Keratinocyte (primary cell): ENCODE measurements around the gene LPIN3. TPM values are rescaled to one million over a fixed set of nuclear protein-coding genes. Genes with fewer than 3 reads are reported as not detected.

Experiments
- DNase-seq: peaks from one replicate; pipeline ENCODE4 v3.0.0-alpha.2; 2011; ENCODE audit warnings: low read depth, missing footprints, low spot score
- FAIRE-seq: peaks from 2 replicates; lab custom pipeline; 2011; peaks lifted over from hg19 to GRCh38; lab: Jason Lieb, UNC
- H2AFZ ChIP-seq: 2 replicates; pipeline ENCODE4 v1.6.0; 2012; ENCODE audit warnings: low read length, control low read depth, inconsistent platforms; ENCODE audit not compliant: control insufficient read depth
- H3K27ac ChIP-seq: 2 replicates; pipeline ENCODE4 v1.5.1; 2011; ENCODE audit warnings: low read length; ENCODE audit not compliant: control insufficient read depth, insufficient read depth
- H3K27me3 ChIP-seq: 3 replicates; pipeline ENCODE4 v1.6.0; 2011; ENCODE audit warnings: low read length; ENCODE audit not compliant: control insufficient read depth, insufficient read depth; ENCODE audit errors: extremely low read depth
- H3K36me3 ChIP-seq, 2 experiments: 2 replicates in 1 of 2; 3 replicates in 1 of 2; pipeline ENCODE4 v1.5.1; 2011; ENCODE audit warnings: low read length in 2 of 2, mild to moderate bottlenecking in 1 of 2; ENCODE audit not compliant: control insufficient read depth in 2 of 2, insufficient read depth in 2 of 2; ENCODE audit errors: extremely low read depth in 1 of 2
- H3K4me1 ChIP-seq: 3 replicates; pipeline ENCODE4 v1.5.1; 2011; ENCODE audit warnings: low read length; ENCODE audit not compliant: control insufficient read depth, insufficient read depth; ENCODE audit errors: extremely low read depth
- H3K4me2 ChIP-seq: 3 replicates; pipeline ENCODE4 v1.6.0; 2011; ENCODE audit warnings: low read depth, low read length; ENCODE audit not compliant: control insufficient read depth, insufficient read depth; ENCODE audit errors: extremely low read depth
- H3K4me3 ChIP-seq, 3 experiments: fragments of 200-600 bp in 1 of 3; sonication (generic) in 1 of 3; 2 replicates in 2 of 3; 3 replicates in 1 of 3; pipeline ENCODE4 v1.5.1; 2011 to 2016; ENCODE audit warnings: low read length in 3 of 3, mild to moderate bottlenecking in 3 of 3, control low read depth in 2 of 3, inconsistent platforms in 1 of 3, low read depth in 1 of 3, mixed read lengths in 1 of 3, mixed run types in 1 of 3, moderate library complexity in 1 of 3; ENCODE audit not compliant: control insufficient read depth in 2 of 3, insufficient read depth in 2 of 3; ENCODE audit errors: extremely low read depth in 1 of 3
- H3K79me2 ChIP-seq: 2 replicates; pipeline ENCODE4 v1.6.0; 2012; ENCODE audit warnings: low read length; ENCODE audit not compliant: control insufficient read depth, insufficient read depth
- H3K9ac ChIP-seq: 3 replicates; pipeline ENCODE4 v1.6.0; 2011; ENCODE audit warnings: low read length; ENCODE audit not compliant: control insufficient read depth, insufficient read depth; ENCODE audit errors: extremely low read depth
- H3K9me1 ChIP-seq: 3 replicates; pipeline ENCODE4 v1.6.0; 2011; ENCODE audit warnings: low read length; ENCODE audit not compliant: control insufficient read depth, insufficient read depth; ENCODE audit errors: extremely low read depth
- H3K9me3 ChIP-seq: 2 replicates; pipeline ENCODE4 v1.5.1; 2012; ENCODE audit warnings: low read depth, low read length; ENCODE audit not compliant: control insufficient read depth
- H4K20me1 ChIP-seq: 3 replicates; pipeline ENCODE4 v1.6.0; 2011; ENCODE audit warnings: low read length; ENCODE audit not compliant: control insufficient read depth, insufficient read depth; ENCODE audit errors: extremely low read depth
- EZH2 ChIP-seq: IDR thresholded peaks from one replicate; pipeline ENCODE4 v1.6.1; 2012; ENCODE audit warnings: inconsistent platforms, mild to moderate bottlenecking, low read length, moderate library complexity
- dilution Hi-C: fragments of 300-500 bp; cut with MboI; formaldehyde crosslinking; loops from one replicate; pipeline ENCODE4 v1.7.0; 2020; ENCODE audit warnings: low sequenced_read_pairs; ENCODE audit not compliant: extremely low pct_ligation_motif_present
- polyA plus RNA-seq, 5 experiments: library from polyadenylated mRNA; depleted of rRNA in 3 of 5; stranded (reverse) in 3 of 5; stranded (forward) in 1 of 5; unstranded in 1 of 5; fragments of >200 nt; gene quantifications; 1 replicate in 1 of 5; 2 replicates in 3 of 5; 3 replicates in 1 of 5; pipeline versions ENCODE4 v1.2.1 to v1.2.3, GENCODE V29; 2011 to 2012; ENCODE audit warnings: missing spikeins in 2 of 5, low read depth in 1 of 5, low replicate concordance in 1 of 5
- TF ChIP-seq, protein P1 (sequence below), 3 experiments: IDR thresholded peaks in 1 of 3; conservative IDR thresholded peaks in 1 of 3; optimal IDR thresholded peaks in 1 of 3; 2 replicates in 2 of 3; 3 replicates in 1 of 3; pipeline versions ENCODE3 to v1.5.1; 2011; ENCODE audit warnings: low read length in 3 of 3, mild to moderate bottlenecking in 3 of 3, moderate library complexity in 2 of 3, control low read depth in 1 of 3, inconsistent platforms in 1 of 3; ENCODE audit not compliant: insufficient read depth in 2 of 3; ENCODE audit errors: extremely low read depth in 1 of 3

Gene LPIN3
- polyA plus RNA-seq, 1 donor (not counting 4 experiments of a cell fraction or from before 2014, with no cell fraction given): 15.6 TPM

DNA sequence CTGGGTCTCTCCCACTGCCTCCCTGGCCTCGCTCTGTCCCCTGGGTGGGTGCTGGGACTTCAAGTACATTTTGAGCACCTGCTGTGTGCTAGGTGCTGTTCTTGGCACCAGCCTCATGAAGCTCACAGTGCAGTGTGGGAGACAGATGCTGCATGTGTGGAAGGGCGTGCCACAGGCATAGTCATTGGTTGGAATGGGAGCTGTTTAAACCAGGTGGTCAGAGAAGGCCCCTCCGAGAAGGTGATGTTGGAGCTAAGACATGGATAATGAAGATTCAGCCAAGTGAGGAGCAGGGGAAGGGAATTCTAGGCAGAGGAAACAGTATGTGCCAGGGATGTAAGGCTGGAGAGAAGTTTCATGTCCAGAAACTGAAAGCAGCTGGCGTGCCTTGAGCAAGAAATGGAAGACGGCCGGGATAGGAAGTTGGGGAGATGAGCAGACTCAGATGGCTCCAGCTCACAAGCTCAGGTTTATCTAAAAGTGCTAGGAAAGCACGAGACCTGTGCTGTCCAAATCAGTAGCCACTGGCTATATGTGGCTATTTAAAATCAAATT, 9.9 kb downstream of the LPIN3 start:
- Histone ChIP-seq H3K27ac (no peak overlapping the region), H4K20me1 (no peaks in the 10 kb centered on the region), H3K9ac (no peak overlapping the region), H3K36me3 (peaks cover 15 to 46% of the 10 kb centered on the region in 2 experiments), H3K4me3 (no peak overlapping the region), H3K9me3 (no peaks in the 10 kb centered on the region), H2AFZ (no peak overlapping the region), H3K79me2 (no peaks in the 10 kb centered on the region), H3K27me3 (no peaks in the 10 kb centered on the region), H3K4me2 (no peak overlapping the region), H3K9me1 (no peaks in the 10 kb centered on the region), H3K4me1 (no peaks in the 10 kb centered on the region)
- DNase-seq (no peak), FAIRE-seq (no peak)
- dilution Hi-C loops: no loop called here
- TF ChIP-seq EZH2: no peak
- TF ChIP-seq, protein P1, sequence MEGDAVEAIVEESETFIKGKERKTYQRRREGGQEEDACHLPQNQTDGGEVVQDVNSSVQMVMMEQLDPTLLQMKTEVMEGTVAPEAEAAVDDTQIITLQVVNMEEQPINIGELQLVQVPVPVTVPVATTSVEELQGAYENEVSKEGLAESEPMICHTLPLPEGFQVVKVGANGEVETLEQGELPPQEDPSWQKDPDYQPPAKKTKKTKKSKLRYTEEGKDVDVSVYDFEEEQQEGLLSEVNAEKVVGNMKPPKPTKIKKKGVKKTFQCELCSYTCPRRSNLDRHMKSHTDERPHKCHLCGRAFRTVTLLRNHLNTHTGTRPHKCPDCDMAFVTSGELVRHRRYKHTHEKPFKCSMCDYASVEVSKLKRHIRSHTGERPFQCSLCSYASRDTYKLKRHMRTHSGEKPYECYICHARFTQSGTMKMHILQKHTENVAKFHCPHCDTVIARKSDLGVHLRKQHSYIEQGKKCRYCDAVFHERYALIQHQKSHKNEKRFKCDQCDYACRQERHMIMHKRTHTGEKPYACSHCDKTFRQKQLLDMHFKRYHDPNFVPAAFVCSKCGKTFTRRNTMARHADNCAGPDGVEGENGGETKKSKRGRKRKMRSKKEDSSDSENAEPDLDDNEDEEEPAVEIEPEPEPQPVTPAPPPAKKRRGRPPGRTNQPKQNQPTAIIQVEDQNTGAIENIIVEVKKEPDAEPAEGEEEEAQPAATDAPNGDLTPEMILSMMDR (optimal IDR thresholded peaks at IDR 0.05 in 1 of 3, IDR thresholded peaks at IDR 0.05 in 1 of 3, conservative IDR thresholded peaks at IDR 0.05 in 1 of 3; ENCODE audit: extremely low read depth in 1 of 3, insufficient read depth in 2 of 3, low read length in 3 of 3): no peak

DNA sequence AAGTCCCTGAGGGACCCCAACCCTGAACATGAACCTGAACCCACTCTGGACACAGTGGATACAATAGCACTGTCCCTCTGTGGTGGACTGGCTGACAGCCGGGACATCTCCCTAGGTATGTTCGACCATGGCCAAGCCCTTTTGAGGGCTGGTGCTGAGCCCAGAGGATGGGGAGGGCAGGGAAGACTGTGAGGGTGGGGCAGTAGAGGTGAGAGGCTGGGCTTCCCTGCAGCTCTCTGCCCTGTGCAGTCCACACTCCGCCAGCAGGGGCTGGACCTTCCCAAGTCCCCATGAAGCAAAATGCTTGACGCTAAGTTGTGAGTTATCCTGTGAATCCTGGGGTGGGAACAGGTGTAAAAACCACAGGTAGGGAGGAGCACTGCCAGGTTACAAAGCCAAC, 11.5 kb downstream of the LPIN3 start:
- Histone ChIP-seq H3K27ac (no peak overlapping the region), H3K27me3 (no peaks in the 10 kb centered on the region), H3K36me3 (peaks cover 20 to 54% of the 10 kb centered on the region in 2 experiments), H4K20me1 (no peaks in the 10 kb centered on the region), H3K4me3 (no peak overlapping the region), H2AFZ (no peak overlapping the region), H3K79me2 (no peaks in the 10 kb centered on the region), H3K4me1 (no peaks in the 10 kb centered on the region), H3K9ac (no peak overlapping the region), H3K4me2 (no peak overlapping the region), H3K9me3 (no peaks in the 10 kb centered on the region), H3K9me1 (no peaks in the 10 kb centered on the region)
- DNase-seq: no peak
- FAIRE-seq: no peak
- dilution Hi-C loops: no loop called here
- TF ChIP-seq EZH2: no peak

DNA sequence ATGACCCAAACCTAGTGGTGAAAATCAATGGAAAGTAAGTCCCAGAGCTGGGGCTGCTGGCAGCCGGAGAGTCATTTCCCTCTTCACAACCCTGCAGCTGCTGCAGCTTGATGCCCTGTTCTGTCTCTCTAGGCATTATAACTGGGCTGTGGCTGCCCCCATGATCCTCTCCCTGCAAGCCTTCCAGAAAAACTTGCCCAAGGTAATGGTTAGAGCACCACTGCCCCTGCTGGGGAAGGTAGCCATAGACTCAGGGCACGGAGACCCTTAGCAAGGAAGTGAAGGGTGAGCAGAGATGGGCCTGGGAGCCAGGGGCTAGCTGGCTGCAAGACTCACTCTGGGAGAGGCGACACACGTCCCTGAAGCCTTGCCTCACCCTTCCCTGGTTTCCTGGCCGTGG, 12.0 kb downstream of the LPIN3 start:
- Histone ChIP-seq H3K9ac (no peak overlapping the region), H3K9me1 (no peaks in the 10 kb centered on the region), H3K27me3 (no peaks in the 10 kb centered on the region), H3K27ac (no peak overlapping the region), H2AFZ (no peak overlapping the region), H3K4me3 (no peak overlapping the region), H3K79me2 (no peaks in the 10 kb centered on the region), H3K36me3 (peaks cover 22 to 54% of the 10 kb centered on the region in 2 experiments), H3K4me2 (no peak overlapping the region), H4K20me1 (no peaks in the 10 kb centered on the region), H3K9me3 (no peaks in the 10 kb centered on the region), H3K4me1 (no peaks in the 10 kb centered on the region)
- TF ChIP-seq, protein P1 (optimal IDR thresholded peaks at IDR 0.05 in 1 of 3, IDR thresholded peaks at IDR 0.05 in 1 of 3, conservative IDR thresholded peaks at IDR 0.05 in 1 of 3; ENCODE audit: extremely low read depth in 1 of 3, insufficient read depth in 2 of 3, low read length in 3 of 3): no peak
- no peak for TF ChIP-seq EZH2
- FAIRE-seq (no peak), DNase-seq (no peak)
- dilution Hi-C loops: no loop called here
